MM.1S (cell line): Measurements from ENCODE around the gene IFT122.
"Not testable (repeated sequence)": the region's sequence is repeated elsewhere in the genome, so short reads cannot be mapped to it uniquely, and the experiment has no call there.

Experiments
- DNase-seq: peaks from one replicate; pipeline ENCODE4 v3.0.0-alpha.2; 2015
- H2AFZ ChIP-seq: fragments of 300-600 bp; sonication (generic); 2 replicates; pipeline ENCODE4 v1.6.0; 2016; ENCODE audit warnings: antibody characterized with exemption, low read length
- H3F3A ChIP-seq: fragments of 300-600 bp; sonication (generic); 2 replicates; pipeline ENCODE4 v1.6.1; 2016; ENCODE audit warnings: mild to moderate bottlenecking, antibody characterized with exemption, low read length, moderate library complexity, mixed read lengths; ENCODE audit not compliant: insufficient read depth
- H3K27ac ChIP-seq: fragments of 300-600 bp; sonication (generic); 2 replicates; pipeline ENCODE4 v1.5.1; 2016; ENCODE audit warnings: mild to moderate bottlenecking, low read length
- H3K27me3 ChIP-seq: fragments of 300-600 bp; sonication (generic); replicated peaks from 2 replicates; pipeline ENCODE4 v1.6.0; 2016; ENCODE audit warnings: low read length; ENCODE audit not compliant: insufficient read depth
- H3K36me3 ChIP-seq: fragments of 300-600 bp; sonication (generic); replicated peaks from 2 replicates; pipeline ENCODE4 v1.6.1; 2016; ENCODE audit warnings: mild to moderate bottlenecking, low read length, mixed read lengths; ENCODE audit not compliant: insufficient read depth
- H3K4me1 ChIP-seq: fragments of 300-600 bp; sonication (generic); 2 replicates; pipeline ENCODE4 v1.6.1; 2016; ENCODE audit warnings: low read length, mixed read lengths
- H3K4me2 ChIP-seq: fragments of 300-600 bp; sonication (generic); 2 replicates; pipeline ENCODE4 v1.6.0; 2016; ENCODE audit warnings: low read depth, low read length
- H3K4me3 ChIP-seq: fragments of 300-600 bp; sonication (generic); 2 replicates; pipeline ENCODE4 v1.5.1; 2016; ENCODE audit warnings: low read length, mixed read lengths
- H3K79me2 ChIP-seq: fragments of 300-600 bp; sonication (generic); 2 replicates; pipeline ENCODE4 v1.6.1; 2016; ENCODE audit warnings: mixed run types, low read length, mixed read lengths
- H3K9ac ChIP-seq: fragments of 300-600 bp; sonication (generic); 2 replicates; pipeline ENCODE4 v1.6.1; 2016; ENCODE audit warnings: low read length, mixed read lengths
- H3K9me2 ChIP-seq: fragments of 300-600 bp; sonication (generic); replicated peaks from 2 replicates; pipeline ENCODE4 v1.6.1; 2016; ENCODE audit warnings: mild to moderate bottlenecking, low read length, mixed read lengths; ENCODE audit not compliant: insufficient read depth
- H3K9me3 ChIP-seq: fragments of 300-600 bp; sonication (generic); replicated peaks from 2 replicates; pipeline ENCODE4 v1.6.1; 2016; ENCODE audit warnings: mild to moderate bottlenecking, low read length, mixed read lengths; ENCODE audit not compliant: insufficient read depth
- H4K20me1 ChIP-seq: fragments of 300-600 bp; sonication (generic); 2 replicates; pipeline ENCODE4 v1.6.1; 2016; ENCODE audit warnings: mild to moderate bottlenecking, low read length, moderate library complexity, mixed read lengths; ENCODE audit not compliant: insufficient read depth
- EZH2 ChIP-seq: fragments of 300-600 bp; sonication (generic); optimal IDR thresholded peaks from 2 replicates; pipeline ENCODE3; 2017; ENCODE audit warnings: low read depth, mild to moderate bottlenecking, antibody characterized with exemption, low read length, mixed read lengths
- EZH2phosphoT487 ChIP-seq: fragments of 300-600 bp; sonication (generic); IDR thresholded peaks from 2 replicates; pipeline ENCODE4 v1.6.1; 2018; ENCODE audit warnings: antibody characterized with exemption, low read length
- TF ChIP-seq, protein P1 (sequence below): fragments of 300-600 bp; sonication (generic); IDR thresholded peaks from 2 replicates; pipeline ENCODE4 v1.5.1; 2016; ENCODE audit warnings: antibody characterized with exemption, low read length, mixed read lengths

Gene IFT122

DNA sequence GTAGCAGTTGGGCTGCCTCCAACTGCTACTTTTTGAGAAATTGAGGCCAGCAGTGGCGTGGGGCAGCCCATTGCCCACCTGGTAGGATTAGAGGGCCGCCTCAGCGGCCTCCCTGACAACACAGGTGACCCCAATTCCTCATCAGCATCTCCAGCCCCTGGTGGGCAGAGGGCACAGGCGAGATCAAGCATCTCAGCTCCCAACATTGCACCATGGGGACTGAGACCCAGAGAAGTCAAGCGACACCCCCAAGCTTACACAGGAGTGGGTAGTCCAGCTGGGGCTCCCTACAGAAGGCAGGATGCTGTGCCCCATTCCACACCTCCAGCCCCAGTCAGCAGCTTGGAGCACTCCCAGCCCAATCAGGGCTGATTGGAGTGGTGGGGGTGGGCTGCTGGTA lies 102.7 kb downstream of the IFT122 start:
- TF ChIP-seq, protein P1, sequence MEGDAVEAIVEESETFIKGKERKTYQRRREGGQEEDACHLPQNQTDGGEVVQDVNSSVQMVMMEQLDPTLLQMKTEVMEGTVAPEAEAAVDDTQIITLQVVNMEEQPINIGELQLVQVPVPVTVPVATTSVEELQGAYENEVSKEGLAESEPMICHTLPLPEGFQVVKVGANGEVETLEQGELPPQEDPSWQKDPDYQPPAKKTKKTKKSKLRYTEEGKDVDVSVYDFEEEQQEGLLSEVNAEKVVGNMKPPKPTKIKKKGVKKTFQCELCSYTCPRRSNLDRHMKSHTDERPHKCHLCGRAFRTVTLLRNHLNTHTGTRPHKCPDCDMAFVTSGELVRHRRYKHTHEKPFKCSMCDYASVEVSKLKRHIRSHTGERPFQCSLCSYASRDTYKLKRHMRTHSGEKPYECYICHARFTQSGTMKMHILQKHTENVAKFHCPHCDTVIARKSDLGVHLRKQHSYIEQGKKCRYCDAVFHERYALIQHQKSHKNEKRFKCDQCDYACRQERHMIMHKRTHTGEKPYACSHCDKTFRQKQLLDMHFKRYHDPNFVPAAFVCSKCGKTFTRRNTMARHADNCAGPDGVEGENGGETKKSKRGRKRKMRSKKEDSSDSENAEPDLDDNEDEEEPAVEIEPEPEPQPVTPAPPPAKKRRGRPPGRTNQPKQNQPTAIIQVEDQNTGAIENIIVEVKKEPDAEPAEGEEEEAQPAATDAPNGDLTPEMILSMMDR: no peak
- no peak for TF ChIP-seq EZH2
- TF ChIP-seq EZH2phosphoT487: no peak
- Histone ChIP-seq H3K36me3 (no peaks in the 10 kb centered on the region), H3K9ac (no peak overlapping the region), H3K4me2 (no peak overlapping the region), H2AFZ (no peak overlapping the region), H3K4me1 (no peaks in the 10 kb centered on the region), H3K9me3 (no peaks in the 10 kb centered on the region), H3K79me2 (no peaks in the 10 kb centered on the region), H4K20me1 (no peaks in the 10 kb centered on the region), H3K27ac (no peak overlapping the region), H3F3A (no peaks in the 10 kb centered on the region), H3K4me3 (no peak overlapping the region), H3K27me3 (no peaks in the 10 kb centered on the region), H3K9me2 (no peaks in the 10 kb centered on the region)
- no peak for DNase-seq

DNA sequence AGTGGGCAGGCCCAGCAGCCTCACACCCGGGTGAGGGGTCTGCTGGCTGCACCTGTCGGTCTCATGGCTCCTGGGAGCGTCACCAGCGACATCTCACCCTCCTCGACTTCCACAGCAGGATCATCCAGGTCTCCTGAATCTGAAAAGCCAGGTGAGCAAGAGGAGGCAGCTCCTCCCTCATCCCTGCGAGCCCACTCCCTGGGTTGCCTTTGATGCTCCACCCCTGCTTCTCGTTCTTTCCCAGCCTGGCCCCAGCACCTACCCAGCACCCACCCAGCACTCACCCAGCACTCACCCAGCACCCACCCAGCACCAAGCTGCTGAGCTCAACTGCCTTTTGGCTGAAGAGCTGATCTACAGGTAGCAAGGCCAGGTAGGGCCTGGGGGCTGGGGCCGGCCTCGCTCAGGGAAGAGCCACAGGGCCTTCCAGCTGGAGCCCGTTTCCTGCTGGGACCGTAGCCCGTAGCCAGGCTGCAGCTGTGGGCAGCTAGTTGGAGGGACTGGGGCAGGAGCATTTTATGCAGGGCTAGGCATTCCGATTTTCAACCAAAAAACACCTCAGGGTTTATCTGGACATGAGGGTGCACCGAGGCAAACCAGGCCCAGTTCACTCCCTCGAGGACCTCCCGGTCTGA lies 103.2 kb downstream of the IFT122 start, which contains the start of gene H1-8:
H1-8 (plus strand) TSS at position 20 of the 635 bp plus-strand sequence; CDS start at position 64, 44 bp downstream.
- no peak for TF ChIP-seq EZH2phosphoT487
- TF ChIP-seq, protein P1: no peak
- no peak for TF ChIP-seq EZH2
- H3K9ac ChIP-seq: no peak within 1 kb of the TSS
- no peaks in the 10 kb centered on the region for H3K9me2 ChIP-seq
- no peaks in the 10 kb centered on the region for H3K9me3 ChIP-seq
- no peak within 1 kb of the TSS for H2AFZ ChIP-seq
- H3F3A ChIP-seq: no peaks in the 10 kb centered on the region
- no peak for DNase-seq
- no peaks in the 10 kb centered on the region for H3K79me2 ChIP-seq
- H3K4me2 ChIP-seq: no peak within 1 kb of the TSS
- H3K27me3 ChIP-seq: no peaks in the 10 kb centered on the region
- H3K4me1 ChIP-seq: no peaks in the 10 kb centered on the region
- H4K20me1 ChIP-seq: no peaks in the 10 kb centered on the region
- H3K27ac ChIP-seq: no peak within 1 kb of the TSS
- no peaks in the 10 kb centered on the region for H3K36me3 ChIP-seq
- no peak within 1 kb of the TSS for H3K4me3 ChIP-seq

DNA sequence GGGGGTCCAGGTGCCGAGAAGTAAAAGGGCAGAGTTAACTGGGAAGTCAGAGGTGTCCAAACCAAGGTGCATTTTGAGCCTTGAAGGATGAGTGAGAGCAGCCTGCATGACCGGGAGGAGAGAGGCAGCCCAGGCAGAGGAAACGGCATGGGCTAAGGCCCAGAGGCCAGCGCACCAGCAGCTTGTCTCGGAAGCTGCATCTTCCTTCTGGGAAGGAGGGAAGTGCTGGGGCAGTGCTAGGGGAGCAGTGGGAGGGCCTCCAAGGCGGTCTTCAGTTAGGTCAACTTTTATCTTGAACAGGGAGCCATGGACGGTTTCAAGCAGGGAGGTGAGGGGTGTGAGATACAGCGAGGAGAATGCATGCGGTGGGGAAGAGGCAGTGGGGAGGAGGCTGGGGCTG lies 104.0 kb downstream of the IFT122 start:
- no peaks in the 10 kb centered on the region for H3K9me3 ChIP-seq
- H3F3A ChIP-seq: no peaks in the 10 kb centered on the region
- no peaks in the 10 kb centered on the region for H3K27me3 ChIP-seq
- no peak overlapping the region for H3K4me2 ChIP-seq
- no peak overlapping the region for H3K27ac ChIP-seq
- no peaks in the 10 kb centered on the region for H3K36me3 ChIP-seq
- H3K79me2 ChIP-seq: no peaks in the 10 kb centered on the region
- no peak for DNase-seq
- H2AFZ ChIP-seq: no peak overlapping the region
- H4K20me1 ChIP-seq: no peaks in the 10 kb centered on the region
- H3K9me2 ChIP-seq: no peaks in the 10 kb centered on the region
- H3K4me3 ChIP-seq: no peak overlapping the region
- TF ChIP-seq EZH2: no peak
- TF ChIP-seq, protein P1: no peak
- no peak for TF ChIP-seq EZH2phosphoT487
- H3K9ac ChIP-seq: no peak overlapping the region
- no peaks in the 10 kb centered on the region for H3K4me1 ChIP-seq

DNA sequence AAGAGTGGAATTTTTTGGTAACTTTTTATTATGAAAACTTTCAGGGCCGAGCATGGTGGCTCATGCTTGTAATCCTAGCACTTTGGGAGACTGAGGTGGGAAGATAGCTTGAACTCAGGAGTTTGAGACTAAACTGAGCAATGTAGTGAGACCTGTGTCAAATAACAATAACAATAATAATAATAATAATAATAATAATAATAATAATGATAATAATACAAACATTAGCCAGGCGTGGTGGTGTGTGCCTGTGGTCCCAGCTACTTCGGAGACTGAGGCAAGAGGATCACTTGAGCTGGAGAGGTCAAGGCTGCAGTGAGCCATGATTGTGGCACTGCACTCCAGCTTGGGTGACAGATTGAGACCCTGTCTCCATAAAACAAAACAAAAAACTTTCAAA lies 105.9 kb downstream of the IFT122 start:
- H3K27ac ChIP-seq, H3K9ac ChIP-seq, DNase-seq, H3K79me2 ChIP-seq, H3F3A ChIP-seq, H2AFZ ChIP-seq, H3K36me3 ChIP-seq, H3K4me2 ChIP-seq, H3K9me2 ChIP-seq, H4K20me1 ChIP-seq, H3K9me3 ChIP-seq, H3K4me3 ChIP-seq, H3K27me3 ChIP-seq, H3K4me1 ChIP-seq: not testable (repeated sequence)
